Spinal cord (tissue), 10 donors: ENCODE data around the gene FHOD3. TPM values are rescaled to one million over a fixed set of nuclear protein-coding genes. Genes with fewer than 3 reads are reported as not detected.

ENCODE experiments used
- DNase-seq, 6 donors: peaks; one replicate each; pipeline versions ENCODE4 v3.0.0 to v3.0.0-alpha.2; 2013 to 2015; ENCODE audit warnings: low spot score in 6 of 6, low read depth in 4 of 6
- H3K27ac ChIP-seq: one replicate; pipeline ENCODE4 v1.5.1; 2013; ENCODE audit warnings: low read depth, low read length, control low read depth
- H3K27me3 ChIP-seq: one replicate; pipeline ENCODE4 v1.6.1; 2013; ENCODE audit warnings: low read length; ENCODE audit not compliant: control insufficient read depth, insufficient read depth
- H3K36me3 ChIP-seq: one replicate; pipeline ENCODE4 v1.6.1; 2013; ENCODE audit warnings: low read length; ENCODE audit not compliant: control insufficient read depth, insufficient read depth
- H3K4me1 ChIP-seq: one replicate; pipeline ENCODE4 v1.6.1; 2013; ENCODE audit warnings: low read length; ENCODE audit not compliant: control insufficient read depth, insufficient read depth
- H3K4me3 ChIP-seq: one replicate; pipeline ENCODE4 v1.5.1; 2013; ENCODE audit warnings: low read depth, low read length, control low read depth
- H3K9me3 ChIP-seq: one replicate; pipeline ENCODE4 v1.6.1; 2013; ENCODE audit warnings: low read length; ENCODE audit not compliant: control insufficient read depth, insufficient read depth
- WGBS: methylation state at CpG from one replicate; pipeline ENCODE4 v1.1.5; 2013; ENCODE audit warnings: missing lambda C conversion rate; ENCODE audit not compliant: insufficient coverage; 5-methylcytosine and 5-hydroxymethylcytosine counted together
- polyA plus RNA-seq, 2 donors: library from polyadenylated mRNA; unstranded; fragments of 120-200 nt; gene quantifications; one replicate each; pipeline ENCODE4 v1.2.1, GENCODE V29; 2013; ENCODE audit not compliant: insufficient read length in 2 of 2
- total RNA-seq, 2 donors: library from RNA; depleted of rRNA in 1 of 2; stranded (reverse); fragments of 120-200 nt in 1 of 2; fragments of >200 nt in 1 of 2; gene quantifications; one replicate each; pipeline versions ENCODE4 v1.2.3 to v1.2.4, GENCODE V29; 2013 to 2014
- donor health status: healthy.

FHOD3 gene
- total and polyA plus RNA-seq, 4 donors = 30.0 to 53.4 (median 52.1) TPM

DNA sequence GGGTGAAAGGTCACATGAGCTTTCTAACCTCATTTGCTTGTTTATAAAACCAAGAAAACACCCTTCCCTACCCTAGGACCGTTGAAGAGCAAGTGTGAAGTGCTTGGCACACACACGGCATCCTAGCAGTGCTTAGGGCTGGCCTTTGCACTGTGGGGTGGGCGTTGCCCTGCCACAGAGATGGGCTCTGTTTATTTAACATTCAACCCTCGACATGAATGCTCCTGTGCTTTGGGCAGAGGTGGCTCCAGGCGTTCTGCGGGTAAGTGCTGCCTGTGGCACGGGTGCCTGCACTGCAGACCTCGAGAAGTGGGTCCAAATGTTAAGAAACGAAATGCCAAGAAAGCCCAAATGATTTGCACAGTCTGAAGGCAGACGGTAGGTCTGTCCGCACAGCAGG is 170.1 kb downstream of the FHOD3 start:
- Histone ChIP-seq H3K27me3 (no peaks in the 10 kb centered on the region), H3K4me1 (peaks cover 14% of the 10 kb centered on the region), H3K36me3 (peaks cover 2% of the 10 kb centered on the region), H3K4me3 (no peak overlapping the region), H3K9me3 (no peaks in the 10 kb centered on the region), H3K27ac (no peak overlapping the region)
- DNase-seq = no peak
- 88% methylated on average over 10 of the region's 11 CpGs for WGBS

DNA sequence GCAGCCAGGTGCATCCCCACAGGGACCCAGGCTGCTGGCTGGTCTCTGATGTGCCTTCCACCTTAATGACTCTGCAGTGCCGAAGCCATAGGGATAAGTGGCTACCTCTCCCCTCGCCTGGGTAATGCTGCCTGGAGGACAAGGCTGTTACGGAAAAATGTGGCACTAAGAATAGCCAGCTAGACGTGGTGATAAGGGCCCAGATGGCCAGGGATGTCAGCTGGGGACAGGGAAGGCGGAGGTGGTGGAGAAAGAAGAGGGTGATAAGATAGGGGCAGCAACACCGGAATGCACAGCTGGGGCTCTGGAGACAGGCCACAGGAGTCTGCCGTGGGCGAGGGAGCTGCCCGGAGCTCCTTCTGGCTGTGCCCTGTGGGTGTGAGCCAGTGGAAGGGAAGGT is 170.6 kb downstream of the FHOD3 start:
- DNase-seq = no peak
- H3K36me3 ChIP-seq = peaks cover 2% of the 10 kb centered on the region
- H3K4me1 ChIP-seq = peaks cover 14% of the 10 kb centered on the region
- WGBS = 79% methylated on average over 9 of the region's 9 CpGs
- no peak overlapping the region for H3K27ac ChIP-seq
- H3K27me3 ChIP-seq = no peaks in the 10 kb centered on the region
- no peak overlapping the region for H3K4me3 ChIP-seq
- no peaks in the 10 kb centered on the region for H3K9me3 ChIP-seq

DNA sequence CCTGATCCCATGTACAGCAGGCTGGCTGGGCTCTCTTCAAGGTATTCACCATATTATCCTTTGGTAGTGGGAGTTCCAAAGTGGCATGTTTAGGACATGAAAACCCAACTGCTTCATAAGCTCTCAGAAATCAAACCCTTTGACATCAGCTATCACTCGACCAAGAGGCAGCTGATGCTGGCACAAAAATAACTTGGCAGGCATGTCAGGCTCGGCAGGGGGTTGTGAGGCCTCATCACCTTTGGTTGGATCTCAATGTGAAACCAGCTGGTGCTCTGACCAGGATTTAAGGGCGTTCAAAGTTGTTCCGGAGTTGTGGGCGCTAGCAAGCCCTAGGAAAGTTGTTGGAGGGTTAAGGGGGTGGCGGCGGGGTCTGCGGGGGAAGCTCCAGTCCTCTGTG is 171.9 kb downstream of the FHOD3 start:
- H3K4me1 ChIP-seq = peaks cover 11% of the 10 kb centered on the region
- WGBS = 88% methylated on average over 2 of the region's 8 CpGs
- no peak overlapping the region for H3K4me3 ChIP-seq
- no peak overlapping the region for H3K27ac ChIP-seq
- H3K27me3 ChIP-seq = no peaks in the 10 kb centered on the region
- peaks cover 2% of the 10 kb centered on the region for H3K36me3 ChIP-seq
- no peaks in the 10 kb centered on the region for H3K9me3 ChIP-seq
- DNase-seq = no peak

DNA sequence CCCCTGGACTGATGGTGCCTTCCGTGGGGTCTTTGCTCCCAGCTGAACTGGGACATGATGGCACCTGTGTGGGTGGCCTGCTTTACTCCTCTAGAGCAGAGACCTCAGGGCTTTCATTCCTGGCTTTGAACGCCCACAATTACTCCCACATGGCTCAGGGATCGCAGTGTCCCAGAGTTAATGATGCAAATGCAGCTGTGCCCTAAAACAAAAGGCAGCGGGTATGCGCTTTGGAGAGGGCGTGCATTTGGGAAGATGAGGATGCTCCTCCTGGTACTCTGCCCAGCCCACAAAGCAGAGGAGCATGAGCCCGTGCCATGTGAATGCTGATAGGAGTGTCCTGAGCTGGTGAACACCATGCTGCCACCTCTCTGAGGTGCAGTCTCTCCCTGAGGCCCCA is 173.4 kb downstream of the FHOD3 start:
- peak in 1 of 6 donors; percentile 63 for DNase-seq
- peaks cover 2% of the 10 kb centered on the region for H3K36me3 ChIP-seq
- H3K4me1 ChIP-seq = peaks cover 10% of the 10 kb centered on the region
- no peaks in the 10 kb centered on the region for H3K27me3 ChIP-seq
- WGBS = 58% methylated on average over 7 of the region's 7 CpGs
- no peak overlapping the region for H3K27ac ChIP-seq
- no peaks in the 10 kb centered on the region for H3K9me3 ChIP-seq
- no peak overlapping the region for H3K4me3 ChIP-seq

- Histone ChIP-seq H3K36me3 (peaks cover 2% of the 10 kb centered on the region), H3K27ac (no peak overlapping the region), H3K4me3 (no peak overlapping the region), H3K4me1 (peaks cover 10% of the 10 kb centered on the region), H3K27me3 (no peaks in the 10 kb centered on the region), H3K9me3 (no peaks in the 10 kb centered on the region)
- 36% methylated on average over 3 of the region's 5 CpGs for WGBS
- DNase-seq = no peak
These were observed 173.9 kb downstream of the FHOD3 start for GRCh38 chr18:36471393-36471792.

- no peaks in the 10 kb centered on the region for H3K27me3 ChIP-seq
- no peaks in the 10 kb centered on the region for H3K9me3 ChIP-seq
- no peak overlapping the region for H3K27ac ChIP-seq
- no peaks in the 10 kb centered on the region for H3K36me3 ChIP-seq
- H3K4me3 ChIP-seq = no peak overlapping the region
- peaks cover under 1% of the 10 kb centered on the region for H3K4me1 ChIP-seq
- no peak for DNase-seq
- 92% methylated on average over 2 of the region's 4 CpGs for WGBS
These were observed 178.9 kb downstream of the FHOD3 start for GRCh38 chr18:36476433-36476832.

GRCh38 chr18:36477776-36478175 is 180.3 kb downstream of the FHOD3 start:
- WGBS = 94% methylated on average over 3 of the region's 3 CpGs
- no peaks in the 10 kb centered on the region for H3K4me1 ChIP-seq
- H3K36me3 ChIP-seq = no peaks in the 10 kb centered on the region
- DNase-seq = no peak
- H3K4me3 ChIP-seq = no peak overlapping the region
- no peaks in the 10 kb centered on the region for H3K27me3 ChIP-seq
- no peak overlapping the region for H3K27ac ChIP-seq
- H3K9me3 ChIP-seq = no peaks in the 10 kb centered on the region

DNA sequence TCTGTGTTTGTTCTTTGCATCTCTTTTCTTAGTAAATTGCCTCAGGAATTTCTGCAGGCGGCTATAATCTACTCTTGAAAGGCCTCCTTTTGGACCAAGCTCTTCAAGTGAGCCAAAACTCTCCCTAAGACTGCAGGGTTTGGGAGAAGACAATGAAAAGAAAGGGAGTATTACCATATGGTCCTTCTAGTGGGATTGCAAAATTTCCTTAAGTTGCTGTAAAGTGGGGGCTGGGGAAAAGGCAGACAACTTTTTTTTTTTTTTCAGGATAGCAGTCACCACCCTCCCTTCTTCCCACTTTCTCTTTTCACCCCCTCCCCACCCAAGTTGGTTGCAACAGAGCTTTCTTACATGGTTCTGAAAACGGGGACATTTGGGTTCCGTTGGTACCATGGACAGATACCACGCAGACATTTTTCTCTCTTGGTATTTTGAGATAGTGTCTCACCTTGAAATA is 183.7 kb downstream of the FHOD3 start:
- Histone ChIP-seq H3K4me1 (no peaks in the 10 kb centered on the region), H3K36me3 (no peaks in the 10 kb centered on the region), H3K9me3 (no peaks in the 10 kb centered on the region), H3K27me3 (no peaks in the 10 kb centered on the region), H3K4me3 (no peak overlapping the region), H3K27ac (no peak overlapping the region)
- no peak for DNase-seq
- WGBS = no CpG with 5 or more reads among the region's 4 CpGs

DNA sequence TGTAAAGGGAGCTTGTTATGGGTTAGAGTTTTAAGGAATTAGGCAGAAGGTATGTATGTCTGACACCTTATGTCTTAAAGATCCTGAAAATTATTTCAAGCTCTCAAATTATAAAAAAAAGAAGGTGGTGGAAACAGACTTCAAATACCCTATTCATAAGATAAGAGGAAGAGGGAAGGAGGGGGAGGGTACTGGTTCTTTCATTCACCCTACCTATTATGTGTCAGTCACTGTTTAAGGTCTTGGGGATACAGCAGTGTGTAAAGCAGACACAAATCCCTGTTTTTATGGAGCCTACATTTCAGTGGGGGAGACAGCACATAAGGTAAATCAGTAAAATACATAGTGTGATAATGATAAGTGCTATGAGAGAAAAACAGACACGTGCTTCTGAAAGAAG is 184.4 kb downstream of the FHOD3 start:
- WGBS = 80% methylated on average over 1 of the region's 1 CpG
- no peak for DNase-seq
- no peak overlapping the region for H3K27ac ChIP-seq
- H3K4me1 ChIP-seq = no peaks in the 10 kb centered on the region
- H3K9me3 ChIP-seq = no peaks in the 10 kb centered on the region
- H3K4me3 ChIP-seq = no peak overlapping the region
- no peaks in the 10 kb centered on the region for H3K36me3 ChIP-seq
- H3K27me3 ChIP-seq = no peaks in the 10 kb centered on the region

GRCh38 chr18:36484591-36484990 is 187.1 kb downstream of the FHOD3 start:
- Histone ChIP-seq H3K4me3 (no peak overlapping the region), H3K9me3 (no peaks in the 10 kb centered on the region), H3K4me1 (no peaks in the 10 kb centered on the region), H3K36me3 (no peaks in the 10 kb centered on the region), H3K27ac (no peak overlapping the region), H3K27me3 (no peaks in the 10 kb centered on the region)
- 74% methylated on average over 2 of the region's 5 CpGs for WGBS
- DNase-seq = no peak
